HUES64 (cell line): ENCODE data around the gene LTN1.

Experiments used
- H3K27ac ChIP-seq: 2 replicates; pipeline ENCODE4 v1.7.0; 2013; ENCODE audit warnings: low read depth, low read length, inconsistent platforms
- H3K27me3 ChIP-seq: 2 replicates; pipeline ENCODE4 v1.6.1; 2013; ENCODE audit warnings: mild to moderate bottlenecking, low read length; ENCODE audit not compliant: insufficient read depth
- H3K36me3 ChIP-seq: 2 replicates; pipeline ENCODE4 v1.6.1; 2013; ENCODE audit warnings: mild to moderate bottlenecking, low read length; ENCODE audit not compliant: insufficient read depth
- H3K4me1 ChIP-seq: 2 replicates; pipeline ENCODE4 v1.6.1; 2013; ENCODE audit warnings: mild to moderate bottlenecking, low read length, moderate library complexity; ENCODE audit not compliant: insufficient read depth
- H3K4me3 ChIP-seq: 2 replicates; pipeline ENCODE4 v1.5.1; 2013; ENCODE audit warnings: mild to moderate bottlenecking, low read length, moderate library complexity
- H3K9ac ChIP-seq: 2 replicates; pipeline ENCODE4 v1.6.1; 2013; ENCODE audit warnings: mild to moderate bottlenecking, low read depth, low read length
- H3K9me3 ChIP-seq: 2 replicates; pipeline ENCODE4 v1.6.1; 2013; ENCODE audit warnings: low read depth, low read length; ENCODE audit not compliant: insufficient read depth
- WGBS: fragments of 150-250, 120-280 bp; methylation state at CpG from one replicate; pipeline ENCODE4 v1.1.7; 2013; ENCODE audit warnings: missing lambda C conversion rate; 5-methylcytosine and 5-hydroxymethylcytosine counted together

The LTN1 gene

GRCh38 chr21:28928578-28929420 lies 63.9 kb downstream of the LTN1 start:
- Histone ChIP-seq H3K36me3 (peaks cover 32% of the 10 kb centered on the region), H3K9me3 (no peaks in the 10 kb centered on the region), H3K4me3 (no peak overlapping the region), H3K27me3 (no peaks in the 10 kb centered on the region), H3K9ac (no peak overlapping the region), H3K4me1 (0 out of 2 replicates have a peak, but pooled peaks cover 3% of the 10 kb centered on the region), H3K27ac (no peak overlapping the region)
- WGBS, result 94% methylated on average over 3 of the region's 3 CpGs

GRCh38 chr21:28927130-28927529 lies 65.5 kb downstream of the LTN1 start:
- H3K4me3 ChIP-seq, result no peak overlapping the region
- H3K27ac ChIP-seq, result no peak overlapping the region
- WGBS, result 100% methylated on average over 1 of the region's 1 CpG
- H3K27me3 ChIP-seq, result no peaks in the 10 kb centered on the region
- peaks cover 18% of the 10 kb centered on the region for H3K4me1 ChIP-seq
- no peak overlapping the region for H3K9ac ChIP-seq
- no peaks in the 10 kb centered on the region for H3K9me3 ChIP-seq
- peaks cover 26% of the 10 kb centered on the region for H3K36me3 ChIP-seq

GRCh38 chr21:28923439-28923975 lies 69.2 kb downstream of the LTN1 start:
- peaks cover 8% of the 10 kb centered on the region; the same call in 1 of the 2 replicates for H3K36me3 ChIP-seq

GRCh38 chr21:28922368-28922767 lies 70.3 kb downstream of the LTN1 start:
- H3K4me3 ChIP-seq, result 0 out of 2 replicates have a peak overlapping the region, but pooled peaks have one; percentile 1
- H3K4me1 ChIP-seq, result peaks cover 27% of the 10 kb centered on the region
- no peaks in the 10 kb centered on the region for H3K9me3 ChIP-seq
- H3K27ac ChIP-seq, result peak overlapping the region; percentile 44
- H3K9ac ChIP-seq, result peak overlapping the region; percentile 63
- H3K27me3 ChIP-seq, result no peaks in the 10 kb centered on the region
- H3K36me3 ChIP-seq, result peaks cover 3% of the 10 kb centered on the region; the same call in 1 of the 2 replicates
- WGBS, result 33% methylated on average over 7 of the region's 7 CpGs

More at GRCh38 chr21:28923439-28923975, 69.2 kb downstream of the LTN1 start:
- H3K27ac ChIP-seq, result peak overlapping the region; percentile 38; the same call in 1 of the 2 replicates
- no peaks in the 10 kb centered on the region for H3K27me3 ChIP-seq
- H3K4me3 ChIP-seq, result no peak overlapping the region
- H3K9me3 ChIP-seq, result no peaks in the 10 kb centered on the region
- H3K4me1 ChIP-seq, result peaks cover 27% of the 10 kb centered on the region
- H3K9ac ChIP-seq, result peak overlapping the region; percentile 45; the same call in 1 of the 2 replicates

GRCh38 chr21:28916150-28916893 lies 76.4 kb downstream of the LTN1 start:
- Histone ChIP-seq H3K4me1 (peaks cover 8% of the 10 kb centered on the region), H3K36me3 (no peaks in the 10 kb centered on the region), H3K27me3 (no peaks in the 10 kb centered on the region), H3K9me3 (no peaks in the 10 kb centered on the region), H3K9ac (no peak overlapping the region), H3K4me3 (no peak overlapping the region), H3K27ac (no peak overlapping the region)
- WGBS, result 100% methylated on average over 2 of the region's 4 CpGs

- Histone ChIP-seq H3K4me3 (no peak overlapping the region), H3K27me3 (no peaks in the 10 kb centered on the region), H3K27ac (no peak overlapping the region), H3K9me3 (no peaks in the 10 kb centered on the region), H3K4me1 (peaks cover 7% of the 10 kb centered on the region), H3K9ac (no peak overlapping the region), H3K36me3 (no peaks in the 10 kb centered on the region)
- 82% methylated on average over 2 of the region's 2 CpGs for WGBS
Observed at GRCh38 chr21:28913071-28913470, 79.6 kb downstream of the LTN1 start.

DNA sequence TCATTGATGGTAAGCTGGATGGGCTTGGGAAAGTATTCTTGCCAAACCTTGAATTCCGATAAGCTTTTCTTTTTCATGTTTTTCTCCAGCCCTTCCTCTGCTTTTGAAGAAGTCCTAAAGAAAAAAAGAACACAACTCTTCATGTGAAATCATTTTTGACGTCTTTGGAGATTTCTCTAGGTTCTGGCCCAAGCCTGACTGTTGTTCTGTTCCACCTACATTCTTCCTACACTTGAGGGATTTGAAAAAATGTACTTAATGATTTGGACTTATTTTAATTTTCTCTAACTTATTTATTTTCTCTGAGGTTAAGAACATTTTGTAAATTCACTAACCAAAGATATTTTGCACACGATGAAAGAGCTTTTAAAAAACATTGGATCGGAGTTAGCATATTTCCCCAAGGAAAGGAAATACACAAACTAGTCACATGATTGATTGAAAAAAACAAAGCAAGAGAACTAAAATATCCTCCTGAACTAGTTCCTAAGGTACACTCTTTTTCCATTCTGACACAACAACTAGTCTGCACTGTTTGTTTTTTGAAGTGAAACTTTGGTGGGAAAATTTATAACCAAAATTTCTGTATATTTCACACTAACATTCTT lies 82.3 kb downstream of the LTN1 start:
- Histone ChIP-seq H3K36me3 (no peaks in the 10 kb centered on the region), H3K4me3 (no peak overlapping the region), H3K4me1 (peaks cover 3% of the 10 kb centered on the region; the same call in 1 of the 2 replicates), H3K27me3 (no peaks in the 10 kb centered on the region), H3K9ac (no peak overlapping the region), H3K27ac (no peak overlapping the region), H3K9me3 (no peaks in the 10 kb centered on the region)
- WGBS, result 96% methylated on average over 4 of the region's 4 CpGs

DNA sequence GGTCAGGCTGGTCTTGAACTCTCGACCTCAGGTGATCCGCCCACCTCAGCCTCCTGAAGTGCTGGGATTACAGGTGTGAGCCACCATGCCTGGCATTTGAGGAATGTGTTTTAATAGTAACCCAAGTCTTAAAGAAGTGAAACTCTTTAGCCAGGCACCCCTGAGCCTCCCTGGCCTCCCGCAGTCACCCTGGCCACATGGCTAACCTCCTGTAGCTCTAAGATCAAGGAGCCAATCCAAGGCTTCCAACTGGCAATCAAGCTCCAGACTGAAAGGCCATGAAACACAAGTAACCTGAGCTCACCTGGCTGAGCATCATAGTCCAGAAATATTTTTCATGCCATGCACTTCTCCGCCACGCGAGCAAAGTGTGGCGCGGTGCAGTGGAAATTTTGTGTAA lies 84.3 kb downstream of the LTN1 start:
- peaks cover 2% of the 10 kb centered on the region; the same call in 1 of the 2 replicates for H3K4me1 ChIP-seq
- 97% methylated on average over 8 of the region's 8 CpGs for WGBS
- H3K27ac ChIP-seq, result no peak overlapping the region
- H3K4me3 ChIP-seq, result no peak overlapping the region
- no peaks in the 10 kb centered on the region for H3K36me3 ChIP-seq
- no peaks in the 10 kb centered on the region for H3K9me3 ChIP-seq
- H3K9ac ChIP-seq, result no peak overlapping the region
- H3K27me3 ChIP-seq, result no peaks in the 10 kb centered on the region

GRCh38 chr21:28906841-28907240 lies 85.8 kb downstream of the LTN1 start:
- Histone ChIP-seq H3K9ac (no peak overlapping the region), H3K4me1 (no peaks in the 10 kb centered on the region), H3K27me3 (no peaks in the 10 kb centered on the region), H3K36me3 (no peaks in the 10 kb centered on the region), H3K9me3 (no peaks in the 10 kb centered on the region), H3K27ac (no peak overlapping the region), H3K4me3 (no peak overlapping the region)
- WGBS, result 100% methylated on average over 2 of the region's 2 CpGs

- Histone ChIP-seq H3K9me3 (no peaks in the 10 kb centered on the region), H3K27ac (no peak overlapping the region), H3K4me1 (no peaks in the 10 kb centered on the region), H3K9ac (no peak overlapping the region), H3K27me3 (no peaks in the 10 kb centered on the region), H3K36me3 (no peaks in the 10 kb centered on the region), H3K4me3 (no peak overlapping the region)
- 93% methylated on average over 1 of the region's 1 CpG for WGBS
Observed at GRCh38 chr21:28906236-28906635, 86.4 kb downstream of the LTN1 start.
